ENCODE results near the gene ACKR3.

Gene ACKR3

DNA sequence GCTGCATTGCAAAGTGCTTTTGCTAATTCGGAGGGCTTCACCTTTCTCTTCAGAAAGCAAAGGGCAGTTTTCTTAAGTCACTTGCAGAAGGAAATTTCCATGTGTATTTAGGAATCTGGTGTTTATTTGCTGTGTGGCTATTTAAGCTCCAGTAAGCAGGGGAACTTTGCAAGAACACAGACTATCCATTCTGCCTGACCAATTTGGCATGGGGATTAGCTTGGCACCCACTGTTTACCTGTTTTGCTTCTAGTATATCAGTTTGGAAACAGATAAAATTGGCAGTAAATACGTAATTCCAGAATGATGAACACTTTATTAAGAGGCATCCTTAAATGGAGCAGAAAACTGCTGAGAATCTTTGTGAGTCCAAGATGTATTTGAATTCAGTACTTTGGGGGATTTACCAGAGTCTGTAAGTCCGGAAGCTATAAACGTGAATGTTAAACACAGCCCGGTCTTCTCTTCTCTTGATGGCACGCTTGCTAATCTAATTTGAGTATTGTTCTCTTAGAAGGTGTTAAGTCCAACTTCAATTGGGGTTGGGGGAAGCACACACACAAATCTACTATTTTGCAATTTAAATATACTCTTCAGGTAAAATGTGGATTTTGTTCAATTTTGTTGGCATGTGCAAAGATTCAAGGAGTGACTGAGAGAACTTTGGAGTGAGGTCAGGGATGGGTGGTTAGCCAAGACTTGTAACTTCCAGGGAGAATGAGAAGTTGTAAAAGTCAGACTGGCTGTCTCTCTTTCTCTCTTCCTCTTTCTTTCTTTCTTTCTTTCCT lies 650 bp downstream of the ACKR3 start:
- DNase-seq (ENCODE audit: low read depth): no peak

- DNase-seq (ENCODE audit: low read depth): no peak
These were observed 1.5 kb downstream of the ACKR3 start for GRCh38 chr2:236571145-236571544.

DNA sequence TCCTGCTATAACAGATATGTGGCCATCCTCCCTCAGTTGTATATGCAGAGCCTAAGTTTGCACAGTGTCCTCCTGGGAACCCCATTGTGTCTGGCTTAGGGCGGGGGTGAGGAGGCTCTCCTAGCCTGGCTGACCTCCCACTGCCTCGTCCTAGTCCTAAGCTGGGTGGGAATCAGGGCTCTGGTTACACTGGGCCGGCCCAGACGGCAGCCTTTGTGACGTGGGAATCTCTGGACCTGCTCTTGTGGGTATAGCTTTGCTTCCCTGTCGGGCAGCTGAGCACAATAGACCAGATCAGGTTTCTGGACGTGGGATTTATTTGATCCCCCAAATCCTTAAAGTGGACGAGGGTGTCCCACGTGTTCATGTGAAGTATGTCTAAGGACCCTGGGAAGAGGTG lies 2.9 kb downstream of the ACKR3 start:
- DNase-seq (ENCODE audit: low read depth): no peak

GRCh38 chr2:236573066-236573929 lies 3.7 kb downstream of the ACKR3 start:
- DNase-seq (ENCODE audit: low read depth): no peak

- DNase-seq (ENCODE audit: low read depth): no peak
These were observed 4.4 kb downstream of the ACKR3 start for GRCh38 chr2:236574000-236574399.

DNA sequence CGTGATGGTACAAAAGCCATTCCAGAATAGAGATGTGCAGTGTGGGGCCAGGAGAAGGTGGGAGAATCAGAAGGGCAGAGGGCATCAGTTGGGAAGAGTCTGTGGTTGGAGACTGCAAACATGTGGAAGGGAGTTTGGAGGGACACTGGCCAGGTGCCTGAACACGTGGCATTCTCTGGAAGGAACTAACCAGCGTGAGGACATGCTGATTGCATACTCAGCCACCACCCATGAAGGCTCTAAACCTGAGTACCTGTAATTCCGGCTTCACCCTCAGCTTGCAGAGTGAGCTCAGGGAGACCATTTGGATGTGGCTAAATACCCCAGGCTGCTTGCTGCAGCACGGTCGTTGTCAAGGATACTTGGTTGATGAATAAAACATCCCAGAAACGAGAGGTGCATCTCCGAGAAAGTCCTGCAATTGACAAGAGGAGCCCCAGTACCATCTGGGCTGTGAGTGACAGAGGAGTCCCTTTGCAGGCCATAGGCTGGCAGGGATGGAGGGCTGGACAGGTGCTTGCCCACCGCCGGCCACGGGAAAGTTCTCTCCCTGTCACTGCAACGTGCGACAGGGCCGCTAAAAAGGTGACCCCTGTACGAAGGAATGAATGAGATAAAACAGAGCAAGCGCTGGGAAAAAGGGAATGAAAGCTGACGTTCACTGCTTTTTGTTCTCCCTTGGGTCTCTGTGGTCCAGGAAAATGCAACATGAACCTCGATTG lies 5.0 kb downstream of the ACKR3 start:
- no peak for DNase-seq (ENCODE audit: low read depth)

DNA sequence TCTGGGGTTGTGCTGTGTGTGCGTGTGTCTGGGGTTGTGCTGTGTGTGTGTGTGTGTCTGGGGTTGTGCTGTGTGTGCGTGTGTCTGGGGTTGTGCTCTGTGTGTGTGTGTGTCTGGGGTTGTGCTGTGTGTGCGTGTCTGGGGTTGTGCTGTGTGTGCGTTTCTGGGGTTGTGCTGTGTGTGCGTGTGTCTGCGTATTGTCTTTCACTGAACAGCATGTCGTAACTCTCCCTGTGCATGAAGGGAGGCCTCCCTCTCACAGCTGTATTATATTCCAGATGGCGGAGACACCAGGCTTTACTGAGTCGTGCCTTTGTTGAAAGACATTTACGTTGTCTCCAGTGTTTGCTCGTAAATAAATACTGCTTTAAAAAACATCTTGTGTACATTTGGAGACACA lies 5.9 kb downstream of the ACKR3 start:
- DNase-seq (ENCODE audit: low read depth): no peak

DNA sequence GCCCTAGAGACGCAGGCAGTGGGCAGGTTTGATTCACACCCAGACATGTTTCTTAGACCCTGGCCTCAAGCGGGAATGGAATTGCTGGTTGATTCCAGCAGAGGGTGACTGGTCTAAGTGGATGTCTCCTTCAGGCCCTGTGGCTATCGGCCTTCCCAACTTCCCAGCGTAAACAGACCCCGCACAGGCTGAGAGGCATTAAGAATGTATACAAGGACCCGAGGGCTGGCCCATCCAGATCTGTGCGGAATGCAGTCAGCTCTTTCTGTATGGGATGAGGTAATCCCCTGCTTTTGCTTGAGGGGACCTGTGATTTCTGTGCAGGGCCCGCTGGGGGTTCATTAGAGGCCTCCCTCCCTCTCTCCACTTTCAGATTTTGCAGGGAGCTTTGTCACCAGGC lies 6.5 kb downstream of the ACKR3 start:
- no peak for DNase-seq (ENCODE audit: low read depth)

- DNase-seq (ENCODE audit: low read depth): no peak
These were observed 7.3 kb downstream of the ACKR3 start for GRCh38 chr2:236576953-236577352.

DNA sequence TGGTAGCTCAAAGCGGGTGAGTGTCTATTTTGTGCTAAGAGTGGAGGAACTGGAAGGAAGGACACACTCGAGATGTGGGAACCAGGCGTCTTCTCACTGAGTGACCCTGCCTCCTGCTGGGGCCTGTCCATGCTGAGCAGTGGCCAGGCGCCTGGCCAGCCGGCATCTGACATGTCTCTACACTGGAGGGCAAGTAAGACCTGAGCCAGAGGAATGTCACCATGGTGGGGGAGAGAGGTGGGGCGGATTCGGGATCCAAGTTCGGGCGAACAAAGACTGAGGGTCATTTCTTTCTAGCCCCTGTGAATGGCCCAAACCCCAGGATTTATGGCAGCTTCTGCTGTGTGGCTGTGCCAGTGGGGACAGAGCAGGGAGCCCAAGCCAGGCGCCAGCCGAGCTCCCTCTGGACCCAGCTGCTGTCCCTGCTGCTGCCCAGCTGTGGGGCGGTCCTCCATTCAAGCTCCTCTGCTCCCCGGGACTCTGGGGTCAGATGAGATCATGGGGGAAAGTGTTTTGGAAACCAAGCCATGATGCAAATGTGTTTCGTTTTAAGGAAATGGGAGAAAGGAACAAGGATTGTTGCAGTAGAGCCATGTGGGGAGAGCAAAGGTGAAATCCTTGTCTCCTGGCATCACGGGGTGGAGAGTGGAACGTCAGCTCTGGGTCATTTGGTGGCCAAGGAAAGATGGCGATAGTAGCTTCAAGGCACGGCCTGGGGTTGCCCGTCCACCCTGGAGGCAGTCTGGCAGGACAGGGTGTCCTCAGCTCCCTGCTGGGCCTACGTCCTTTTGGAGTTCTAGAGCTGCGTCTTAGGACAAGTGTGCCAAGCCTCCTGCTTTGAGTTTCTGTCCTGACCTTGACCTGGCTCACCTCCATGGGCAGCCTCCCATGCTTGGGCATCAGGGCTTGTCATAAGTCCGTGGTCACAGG lies 8.1 kb downstream of the ACKR3 start:
- DNase-seq (ENCODE audit: low read depth): no peak

GRCh38 chr2:236578411-236578846 lies 8.8 kb downstream of the ACKR3 start:
- no peak for DNase-seq (ENCODE audit: low read depth)

- DNase-seq (ENCODE audit: low read depth): no peak
These were observed 9.6 kb downstream of the ACKR3 start for GRCh38 chr2:236579048-236579745.

- no peak for DNase-seq (ENCODE audit: low read depth)
These were observed 10.2 kb downstream of the ACKR3 start for GRCh38 chr2:236579746-236580315.

GRCh38 chr2:236580746-236581355 lies 11.2 kb downstream of the ACKR3 start:
- DNase-seq (ENCODE audit: low read depth): no peak

GRCh38 chr2:236581546-236581945 lies 11.9 kb downstream of the ACKR3 start:
- DNase-seq (ENCODE audit: low read depth): no peak

GRCh38 chr2:236582968-236583367 lies 13.3 kb downstream of the ACKR3 start:
- no peak for DNase-seq (ENCODE audit: low read depth)

GRCh38 chr2:236583621-236584203 lies 14.1 kb downstream of the ACKR3 start:
- DNase-seq (ENCODE audit: low read depth): no peak

DNA sequence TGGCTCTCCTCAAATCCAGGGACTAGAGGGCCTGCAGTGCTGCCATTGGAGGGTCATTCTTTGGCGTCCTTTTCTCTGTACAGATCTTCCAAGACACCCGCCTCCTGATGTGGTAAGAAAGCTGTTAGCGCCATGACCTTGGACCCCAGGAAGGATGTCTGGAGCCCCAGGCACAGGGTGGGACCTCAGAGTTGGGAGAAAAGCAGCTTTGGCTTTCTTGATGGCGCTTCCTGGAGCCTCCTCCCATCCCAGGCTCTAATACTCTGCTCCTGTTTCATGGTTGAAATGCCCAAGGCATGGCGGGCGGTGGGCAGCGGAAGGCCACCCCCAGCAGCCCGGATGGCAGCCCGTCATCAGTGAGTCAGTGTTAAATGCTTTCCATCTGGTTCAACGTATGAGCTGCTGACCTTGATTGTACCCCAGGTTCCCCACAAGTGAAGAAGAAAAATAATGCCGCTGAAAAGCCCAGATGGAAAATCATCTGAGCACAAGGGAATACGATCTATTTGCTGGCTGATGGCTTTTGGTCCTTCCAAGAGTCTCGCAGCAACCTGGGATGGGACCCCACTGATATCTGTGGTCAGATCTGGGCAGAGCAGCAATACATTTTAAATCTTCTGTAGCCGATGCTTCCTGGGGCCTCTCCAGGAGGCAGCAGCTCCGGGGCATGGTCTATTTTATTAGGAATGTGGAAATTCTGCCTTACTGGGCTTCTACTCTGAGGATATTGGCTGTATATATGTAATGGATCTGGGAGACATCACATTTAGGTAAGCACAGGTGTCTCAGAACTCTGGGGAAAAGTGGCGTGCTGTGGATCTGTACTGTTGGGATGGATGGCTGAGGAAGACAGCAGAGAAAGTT lies 15.1 kb downstream of the ACKR3 start:
- DNase-seq (ENCODE audit: low read depth): no peak

GRCh38 chr2:236585966-236586365 lies 16.3 kb downstream of the ACKR3 start:
- DNase-seq (ENCODE audit: low read depth): no peak

Data from HS-5 (cell line).